Gastrocnemius medialis (tissue), 4 donors: ENCODE measurements around the gene GPR68. TPM values are rescaled to one million over a fixed set of nuclear protein-coding genes. Genes with fewer than 3 reads are reported as not detected.

Experiments
- ATAC-seq, 2 donors: fragments of 150-250 bp; one replicate each; pipeline ENCODE4 v1.9.1; 2016
- DNase-seq, 2 donors: peaks; one replicate each; pipeline ENCODE4 v3.0.0-alpha.2; 2019
- H3K27ac ChIP-seq, 4 donors: fragments of 200-600 bp; sonication (generic); 1 replicate in 1 of 4; 2 replicates in 3 of 4; pipeline ENCODE4 v1.5.1; 2016 to 2018; ENCODE audit warnings: mild to moderate bottlenecking in 2 of 4, moderate library complexity in 1 of 4
- H3K27me3 ChIP-seq, 3 donors: fragments of 200-600 bp; sonication (generic) in 2 of 3; 1 replicate in 1 of 3; 2 replicates in 2 of 3; pipeline versions ENCODE4 v1.5.1 to v1.6.0; 2016 to 2019; ENCODE audit warnings: mild to moderate bottlenecking in 1 of 3, moderate library complexity in 1 of 3
- H3K36me3 ChIP-seq, 2 donors: fragments of 200-600 bp; sonication (generic) in 1 of 2; one replicate each; pipeline ENCODE4 v1.5.1; 2017 to 2018
- H3K4me1 ChIP-seq, 2 donors: fragments of 200-600 bp; sonication (generic) in 1 of 2; one replicate each; pipeline ENCODE4 v1.5.1; 2016 to 2017; ENCODE audit warnings: mild to moderate bottlenecking in 2 of 2
- H3K4me3 ChIP-seq, 4 donors: fragments of 200-600 bp; sonication (generic) in 3 of 4; 1 replicate in 1 of 4; 2 replicates in 3 of 4; pipeline ENCODE4 v1.5.1; 2016 to 2019; ENCODE audit warnings: mild to moderate bottlenecking in 2 of 4
- H3K9me3 ChIP-seq, 3 donors: fragments of 200-600 bp; sonication (generic) in 2 of 3; 1 replicate in 1 of 3; 2 replicates in 2 of 3; pipeline ENCODE4 v1.5.1; 2016 to 2019
- POLR2A ChIP-seq, 2 donors: fragments of 450-650 bp; IDR thresholded peaks; one replicate each; pipeline ENCODE4 v1.6.1; 2017; ENCODE audit warnings: antibody characterized with exemption in 2 of 2, mild to moderate bottlenecking in 2 of 2, moderate library complexity in 2 of 2
- in situ Hi-C, 4 donors: fragments of 200-750 bp; cut with MboI; loops; one replicate each; pipeline versions ENCODE4 v1.15.0 to v1.8.0; 2017; ENCODE audit warnings: low sequenced_read_pairs in 4 of 4
- intact Hi-C: fragments of 100-400 bp; cut with DNase I; formaldehyde crosslinking; loops from one replicate; pipeline ENCODE4 v1.15.1; 2023; ENCODE audit warnings: low total_unique reads
- total RNA-seq, 4 donors: library from RNA; depleted of rRNA; stranded (reverse); fragments of >200 nt; gene quantifications; one replicate each; pipeline versions ENCODE4 v1.1.0 to v1.2.3, GENCODE V29; 2016
- TF ChIP-seq, protein P1 (sequence below), 5 experiments: fragments of 450-650 bp in 3 of 5; fragments of 200-600 bp in 2 of 5; sonication (generic) in 2 of 5; IDR thresholded peaks in 4 of 5; conservative IDR thresholded peaks in 1 of 5; 1 replicate in 4 of 5; 2 replicates in 1 of 5; pipeline ENCODE4 v1.5.1; 2016 to 2019; ENCODE audit warnings: antibody characterized with exemption in 5 of 5, mild to moderate bottlenecking in 3 of 5, moderate library complexity in 3 of 5

GPR68 gene
- total RNA-seq, 4 donors from 2014 or later: 0.07 TPM; not detected in 3

DNA sequence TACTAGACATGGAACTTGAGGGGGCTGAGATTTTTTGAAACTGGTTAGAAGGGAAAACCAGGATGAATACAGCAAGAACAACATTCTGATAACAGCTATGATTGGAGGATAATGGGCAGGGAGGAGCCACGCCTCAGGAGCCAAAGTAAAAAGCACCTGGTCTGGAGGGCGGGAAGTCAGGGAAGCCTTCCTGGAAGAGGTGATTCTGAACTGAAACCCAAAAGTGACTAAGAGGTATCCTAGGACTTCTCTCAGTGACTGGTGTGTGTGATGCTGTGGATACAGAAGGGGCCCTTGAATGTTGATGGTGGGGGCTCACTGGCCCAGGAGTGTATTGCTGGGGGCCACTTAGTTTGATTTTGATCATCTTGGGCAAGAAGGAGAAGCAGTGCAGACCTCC, 18.8 kb upstream of the GPR68 start:
- H3K9me3 ChIP-seq: no peaks in the 10 kb centered on the region
- H3K27ac ChIP-seq: no peak overlapping the region
- no peaks in the 10 kb centered on the region for H3K4me1 ChIP-seq
- intact Hi-C loops: no loop called here
- peaks cover 12 to 23% (median 18%) of the 10 kb centered on the region in 3 donors for H3K27me3 ChIP-seq
- no peak for ATAC-seq
- in situ Hi-C loops: no loop called here
- TF ChIP-seq POLR2A (IDR thresholded peaks at IDR 0.05): no peak
- TF ChIP-seq, protein P1, sequence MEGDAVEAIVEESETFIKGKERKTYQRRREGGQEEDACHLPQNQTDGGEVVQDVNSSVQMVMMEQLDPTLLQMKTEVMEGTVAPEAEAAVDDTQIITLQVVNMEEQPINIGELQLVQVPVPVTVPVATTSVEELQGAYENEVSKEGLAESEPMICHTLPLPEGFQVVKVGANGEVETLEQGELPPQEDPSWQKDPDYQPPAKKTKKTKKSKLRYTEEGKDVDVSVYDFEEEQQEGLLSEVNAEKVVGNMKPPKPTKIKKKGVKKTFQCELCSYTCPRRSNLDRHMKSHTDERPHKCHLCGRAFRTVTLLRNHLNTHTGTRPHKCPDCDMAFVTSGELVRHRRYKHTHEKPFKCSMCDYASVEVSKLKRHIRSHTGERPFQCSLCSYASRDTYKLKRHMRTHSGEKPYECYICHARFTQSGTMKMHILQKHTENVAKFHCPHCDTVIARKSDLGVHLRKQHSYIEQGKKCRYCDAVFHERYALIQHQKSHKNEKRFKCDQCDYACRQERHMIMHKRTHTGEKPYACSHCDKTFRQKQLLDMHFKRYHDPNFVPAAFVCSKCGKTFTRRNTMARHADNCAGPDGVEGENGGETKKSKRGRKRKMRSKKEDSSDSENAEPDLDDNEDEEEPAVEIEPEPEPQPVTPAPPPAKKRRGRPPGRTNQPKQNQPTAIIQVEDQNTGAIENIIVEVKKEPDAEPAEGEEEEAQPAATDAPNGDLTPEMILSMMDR (IDR thresholded peaks at IDR 0.05 in 4 of 5, conservative IDR thresholded peaks at IDR 0.05 in 1 of 5): no peak
- H3K4me3 ChIP-seq: no peak overlapping the region
- no peaks in the 10 kb centered on the region for H3K36me3 ChIP-seq
- no peak for DNase-seq

DNA sequence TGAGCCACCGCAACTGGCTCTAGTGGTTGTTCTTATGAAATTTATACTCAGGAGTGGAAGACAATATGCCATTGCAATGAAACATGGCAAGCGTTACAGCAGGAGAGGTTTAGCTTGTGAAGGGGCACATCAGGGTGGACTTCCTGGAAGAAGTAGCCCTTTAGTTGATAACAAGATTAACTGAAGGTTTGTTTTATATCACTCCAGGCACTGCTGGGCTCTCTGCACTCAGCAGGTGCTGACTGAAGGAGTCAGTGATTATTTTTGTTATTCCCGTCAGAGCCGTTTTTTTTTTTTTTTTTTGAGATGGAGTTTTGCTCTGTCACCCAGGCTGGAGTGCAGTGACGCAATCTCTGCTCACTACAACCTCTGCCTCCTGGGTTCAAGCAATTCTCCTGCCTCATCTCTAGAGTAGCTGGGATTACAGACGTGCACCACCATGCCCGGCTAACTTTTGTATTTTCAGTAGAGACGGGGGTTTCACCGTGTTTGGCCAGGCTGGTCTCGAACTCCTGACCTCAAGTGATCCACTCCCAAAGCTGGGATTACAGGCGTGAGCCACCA, 17.6 kb upstream of the GPR68 start:
- no peaks in the 10 kb centered on the region for H3K36me3 ChIP-seq
- TF ChIP-seq, protein P1 (IDR thresholded peaks at IDR 0.05 in 4 of 5, conservative IDR thresholded peaks at IDR 0.05 in 1 of 5): no peak
- no peak for TF ChIP-seq POLR2A (IDR thresholded peaks at IDR 0.05)

DNA sequence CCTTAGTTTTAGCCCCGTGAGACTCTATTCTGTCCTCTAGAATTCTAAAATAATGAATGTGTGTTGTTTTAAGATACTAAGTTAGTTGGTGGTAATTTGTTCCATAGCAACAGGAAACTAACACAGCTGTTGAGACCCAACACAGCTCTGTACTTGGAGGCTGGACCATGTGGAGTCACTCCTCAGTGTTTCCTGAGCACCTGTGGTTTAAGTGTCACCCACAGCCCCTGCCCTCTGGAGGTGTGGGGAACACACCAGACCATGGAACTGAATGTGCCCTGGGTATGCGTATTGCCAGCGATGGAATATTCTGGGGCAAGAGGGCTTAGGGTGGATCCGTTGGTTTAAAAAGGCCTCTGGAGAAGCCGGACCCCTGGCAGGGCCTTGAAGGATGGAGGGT, 16.6 kb upstream of the GPR68 start:
- no peak for ATAC-seq
- Histone ChIP-seq H3K27me3 (peaks cover 6 to 20% (median 18%) of the 10 kb centered on the region in 3 donors), H3K9me3 (no peaks in the 10 kb centered on the region), H3K4me1 (no peaks in the 10 kb centered on the region), H3K4me3 (no peak overlapping the region), H3K36me3 (no peaks in the 10 kb centered on the region), H3K27ac (no peak overlapping the region)
- intact Hi-C loops: no loop called here
- in situ Hi-C loops: no loop called here
- no peak for TF ChIP-seq POLR2A (IDR thresholded peaks at IDR 0.05)
- TF ChIP-seq, protein P1 (IDR thresholded peaks at IDR 0.05 in 4 of 5, conservative IDR thresholded peaks at IDR 0.05 in 1 of 5): no peak
- no peak for DNase-seq

More for the DNA sequence above, 17.6 kb upstream of the GPR68 start:
- Histone ChIP-seq H3K9me3 (no peaks in the 10 kb centered on the region), H3K4me3 (no peak overlapping the region), H3K4me1 (no peaks in the 10 kb centered on the region), H3K27ac (no peak overlapping the region), H3K27me3 (peaks cover 6 to 20% (median 18%) of the 10 kb centered on the region in 3 donors)
- DNase-seq (no peak), ATAC-seq (no peak)
- intact Hi-C loops (no loop called here), in situ Hi-C loops (no loop called here)

DNA sequence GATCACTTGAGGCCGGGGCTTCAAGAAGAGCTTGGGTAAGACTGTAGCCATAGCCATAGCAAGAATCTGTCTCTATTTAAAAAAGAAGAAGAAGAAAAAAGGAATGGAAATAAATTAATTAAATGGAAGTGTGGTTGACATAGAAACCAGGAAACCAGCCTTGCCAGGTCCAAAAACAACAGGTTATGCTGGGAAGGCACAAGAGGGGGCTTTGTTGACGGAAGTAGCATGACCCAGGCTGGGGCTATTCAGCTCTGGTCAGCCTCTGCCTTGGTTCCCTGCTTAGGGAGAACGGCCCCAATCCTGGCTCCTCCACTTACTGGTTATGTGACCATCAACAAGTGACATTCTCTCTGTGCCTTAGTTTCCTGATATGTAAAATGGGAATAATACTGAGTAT, 14.4 kb upstream of the GPR68 start:
- H3K27me3 ChIP-seq: peaks cover 4 to 14% (median 6%) of the 10 kb centered on the region in 3 donors
- in situ Hi-C loops (no loop called here), intact Hi-C loops (no loop called here)
- no peaks in the 10 kb centered on the region for H3K9me3 ChIP-seq
- DNase-seq (no peak), ATAC-seq (no peak)
- no peak overlapping the region for H3K27ac ChIP-seq
- TF ChIP-seq POLR2A (IDR thresholded peaks at IDR 0.05): no peak
- TF ChIP-seq, protein P1 (IDR thresholded peaks at IDR 0.05 in 4 of 5, conservative IDR thresholded peaks at IDR 0.05 in 1 of 5): no peak
- H3K4me3 ChIP-seq: no peak overlapping the region
- H3K36me3 ChIP-seq: no peaks in the 10 kb centered on the region
- H3K4me1 ChIP-seq: peaks cover 0 to under 1% of the 10 kb centered on the region in 2 donors
